Right atrium auricular region (tissue), 2 donors: ENCODE measurements around the gene IFNA1. TPM values are rescaled to one million over a fixed set of nuclear protein-coding genes. Genes with fewer than 3 reads are reported as not detected.

ENCODE experiments used
- DNase-seq: peaks from one replicate; pipeline ENCODE4 v3.0.0-alpha.2; 2019; ENCODE audit warnings: low spot score
- H3K27ac ChIP-seq, 2 donors: fragments of 200-600 bp; sonication (generic); 1 replicate in 1 of 2; 2 replicates in 1 of 2; pipeline ENCODE4 v1.5.1; 2016 to 2019
- H3K27me3 ChIP-seq, 2 donors: fragments of 200-600 bp; sonication (generic); one replicate each; pipeline versions ENCODE4 v1.5.1 to v1.6.0; 2017 to 2019
- H3K36me3 ChIP-seq: fragments of 200-600 bp; sonication (generic); one replicate; pipeline ENCODE4 v1.5.1; 2016
- H3K4me1 ChIP-seq, 2 donors: fragments of 200-600 bp; sonication (generic); one replicate each; pipeline versions ENCODE4 v1.5.1 to v1.6.0; 2017 to 2019
- H3K4me3 ChIP-seq, 2 donors: fragments of 200-600 bp; sonication (generic); 1 replicate in 1 of 2; 2 replicates in 1 of 2; pipeline ENCODE4 v1.5.1; 2017 to 2019; ENCODE audit warnings: mild to moderate bottlenecking in 1 of 2, moderate library complexity in 1 of 2
- H3K9me3 ChIP-seq, 2 donors: fragments of 200-600 bp; sonication (generic); one replicate each; pipeline ENCODE4 v1.5.1; 2019
- total RNA-seq, 2 donors: library from RNA; depleted of rRNA; stranded (reverse); fragments of >200 nt; gene quantifications; one replicate each; pipeline ENCODE4 v1.1.0, GENCODE V29; 2016
- TF ChIP-seq, protein P1 (sequence below), 2 donors: fragments of 200-600 bp; sonication (generic); IDR thresholded peaks; one replicate each; pipeline ENCODE4 v1.5.1; 2019; ENCODE audit warnings: antibody characterized with exemption in 2 of 2

IFNA1 gene
- total RNA-seq, 2 donors from 2014 or later: not detected

DNA sequence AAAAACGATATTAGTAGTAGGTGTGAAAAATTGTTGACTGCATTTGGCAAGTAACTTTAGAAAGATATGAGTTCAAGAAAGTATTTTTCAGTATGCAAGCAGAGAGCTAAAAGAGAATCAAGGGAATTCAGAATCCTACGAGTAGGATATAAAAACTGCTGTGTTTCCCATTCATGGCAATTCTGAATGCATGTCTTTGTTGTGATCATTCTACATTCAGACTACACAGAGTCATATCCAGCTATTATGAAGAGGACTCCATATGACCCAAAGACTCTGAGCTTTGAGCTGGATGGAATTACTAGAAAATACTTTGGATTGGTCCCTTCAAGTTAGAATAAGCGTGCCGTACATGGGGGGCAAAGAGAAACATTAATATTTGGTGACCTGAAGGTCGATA, 29.9 kb downstream of the IFNA1 start:
- no peaks in the 10 kb centered on the region for H3K4me1 ChIP-seq
- H3K4me3 ChIP-seq: no peak overlapping the region
- H3K9me3 ChIP-seq: no peaks in the 10 kb centered on the region
- H3K27ac ChIP-seq: no peak overlapping the region
- TF ChIP-seq, protein P1, sequence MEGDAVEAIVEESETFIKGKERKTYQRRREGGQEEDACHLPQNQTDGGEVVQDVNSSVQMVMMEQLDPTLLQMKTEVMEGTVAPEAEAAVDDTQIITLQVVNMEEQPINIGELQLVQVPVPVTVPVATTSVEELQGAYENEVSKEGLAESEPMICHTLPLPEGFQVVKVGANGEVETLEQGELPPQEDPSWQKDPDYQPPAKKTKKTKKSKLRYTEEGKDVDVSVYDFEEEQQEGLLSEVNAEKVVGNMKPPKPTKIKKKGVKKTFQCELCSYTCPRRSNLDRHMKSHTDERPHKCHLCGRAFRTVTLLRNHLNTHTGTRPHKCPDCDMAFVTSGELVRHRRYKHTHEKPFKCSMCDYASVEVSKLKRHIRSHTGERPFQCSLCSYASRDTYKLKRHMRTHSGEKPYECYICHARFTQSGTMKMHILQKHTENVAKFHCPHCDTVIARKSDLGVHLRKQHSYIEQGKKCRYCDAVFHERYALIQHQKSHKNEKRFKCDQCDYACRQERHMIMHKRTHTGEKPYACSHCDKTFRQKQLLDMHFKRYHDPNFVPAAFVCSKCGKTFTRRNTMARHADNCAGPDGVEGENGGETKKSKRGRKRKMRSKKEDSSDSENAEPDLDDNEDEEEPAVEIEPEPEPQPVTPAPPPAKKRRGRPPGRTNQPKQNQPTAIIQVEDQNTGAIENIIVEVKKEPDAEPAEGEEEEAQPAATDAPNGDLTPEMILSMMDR (IDR thresholded peaks at IDR 0.05): no peak
- no peak for DNase-seq
- H3K36me3 ChIP-seq: no peaks in the 10 kb centered on the region
- H3K27me3 ChIP-seq: no peaks in the 10 kb centered on the region

DNA sequence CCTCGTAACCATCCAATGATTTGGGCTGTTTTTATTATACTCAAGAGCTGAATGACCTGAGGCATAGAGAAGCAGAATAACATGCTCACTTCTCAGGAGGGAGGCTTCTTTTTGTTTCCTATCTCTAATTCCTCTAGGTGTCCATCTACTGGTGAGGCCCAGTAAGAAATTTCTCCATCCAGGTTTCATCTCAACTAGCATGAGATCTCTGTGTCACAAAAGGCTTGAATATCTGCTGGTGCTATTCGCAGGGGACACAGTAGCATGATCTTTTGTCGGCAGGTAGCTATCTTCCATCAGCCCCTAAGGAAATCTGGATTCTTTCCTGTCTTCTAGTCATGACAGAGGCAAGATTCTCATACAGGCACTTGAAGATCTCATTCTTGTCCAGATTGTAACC, 33.0 kb downstream of the IFNA1 start:
- Histone ChIP-seq H3K27ac (no peak overlapping the region), H3K9me3 (no peaks in the 10 kb centered on the region), H3K36me3 (no peaks in the 10 kb centered on the region), H3K4me1 (no peaks in the 10 kb centered on the region), H3K4me3 (no peak overlapping the region), H3K27me3 (no peaks in the 10 kb centered on the region)
- TF ChIP-seq, protein P1 (IDR thresholded peaks at IDR 0.05): no peak
- DNase-seq: no peak

DNA sequence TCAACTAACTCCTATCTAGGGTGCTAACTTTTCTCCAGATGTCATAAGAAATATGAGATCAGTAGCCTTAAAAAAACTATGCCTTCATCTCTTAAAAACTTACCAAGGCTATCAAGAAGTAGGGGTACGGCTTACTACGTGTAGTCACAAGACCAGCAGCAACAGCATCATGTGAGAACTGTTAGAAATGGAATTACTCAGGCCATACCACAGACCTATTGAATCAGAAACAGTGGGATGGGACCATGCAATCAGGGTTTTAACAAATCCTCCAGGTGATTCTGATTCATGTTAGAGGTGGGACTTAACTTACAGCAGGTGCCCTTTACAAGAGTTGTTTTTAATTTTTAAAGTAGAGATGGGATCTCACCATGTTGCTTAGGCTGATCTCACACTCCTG, 37.2 kb downstream of the IFNA1 start:
- H3K27me3 ChIP-seq: no peaks in the 10 kb centered on the region
- no peak overlapping the region for H3K4me3 ChIP-seq
- H3K36me3 ChIP-seq: no peaks in the 10 kb centered on the region
- DNase-seq: no peak
- H3K4me1 ChIP-seq: no peaks in the 10 kb centered on the region
- TF ChIP-seq, protein P1 (IDR thresholded peaks at IDR 0.05): no peak
- H3K27ac ChIP-seq: no peak overlapping the region
- H3K9me3 ChIP-seq: no peaks in the 10 kb centered on the region

DNA sequence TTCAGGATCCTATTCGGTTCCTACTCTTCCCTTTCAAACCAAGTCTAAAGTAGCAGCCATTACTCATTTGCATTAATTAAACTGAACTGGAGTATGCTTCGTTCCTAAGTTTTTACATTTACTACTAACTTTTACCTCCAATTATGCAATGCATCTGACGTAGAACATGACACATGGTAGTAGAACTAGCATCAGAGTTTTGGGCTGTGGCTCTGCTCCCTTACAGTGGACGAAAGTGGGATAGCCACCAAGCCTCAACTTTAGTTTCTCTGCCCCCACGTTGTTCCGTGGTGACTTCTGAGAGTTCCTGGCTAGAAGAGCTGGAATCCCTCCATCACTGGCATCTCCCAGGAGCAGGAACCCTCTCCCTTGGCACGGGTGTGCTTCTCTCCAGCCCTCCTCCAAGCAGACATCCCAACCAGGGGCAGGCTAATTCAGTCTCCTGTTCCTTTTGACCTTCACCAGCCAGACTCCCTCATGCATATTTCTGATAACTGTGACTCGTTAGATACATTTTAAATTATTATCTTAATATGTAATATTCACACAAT, 39.0 kb downstream of the IFNA1 start:
- TF ChIP-seq, protein P1 (IDR thresholded peaks at IDR 0.05): no peak
- DNase-seq: no peak
- H3K27me3 ChIP-seq: no peaks in the 10 kb centered on the region
- H3K9me3 ChIP-seq: no peaks in the 10 kb centered on the region
- H3K36me3 ChIP-seq: no peaks in the 10 kb centered on the region
- no peak overlapping the region for H3K4me3 ChIP-seq
- no peak overlapping the region for H3K27ac ChIP-seq
- H3K4me1 ChIP-seq: no peaks in the 10 kb centered on the region

DNA sequence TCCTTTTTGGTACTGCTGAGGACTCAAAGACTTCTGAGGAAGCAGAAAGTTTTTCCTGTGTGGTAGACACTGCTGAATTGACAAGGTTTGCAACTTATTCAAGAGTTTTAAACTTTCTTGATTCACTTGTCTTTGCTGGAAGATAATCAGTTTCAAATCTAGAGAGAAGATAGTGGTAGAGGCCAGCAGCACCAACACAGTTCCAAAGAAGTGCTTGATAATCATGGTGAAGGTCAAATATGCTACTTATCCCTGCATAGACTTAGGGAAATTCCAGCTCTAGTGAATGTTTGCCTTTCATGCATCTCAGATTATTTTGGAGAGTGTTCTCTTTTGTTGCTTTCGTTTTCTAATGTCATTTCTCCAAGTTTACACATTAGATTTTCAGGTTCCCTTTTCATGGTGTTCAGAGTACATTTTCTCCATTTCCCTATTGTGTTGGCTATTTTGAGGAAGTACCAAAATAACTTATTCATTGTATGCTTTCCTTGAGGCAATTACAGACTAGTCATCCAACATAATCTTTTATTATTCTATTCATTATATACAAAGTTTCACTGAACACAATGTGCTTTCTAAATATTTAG, 41.3 kb downstream of the IFNA1 start:
- Histone ChIP-seq H3K27ac (no peak overlapping the region), H3K27me3 (no peaks in the 10 kb centered on the region), H3K9me3 (no peaks in the 10 kb centered on the region), H3K4me3 (no peak overlapping the region), H3K36me3 (no peaks in the 10 kb centered on the region), H3K4me1 (no peaks in the 10 kb centered on the region)
- TF ChIP-seq, protein P1 (IDR thresholded peaks at IDR 0.05): no peak
- no peak for DNase-seq

DNA sequence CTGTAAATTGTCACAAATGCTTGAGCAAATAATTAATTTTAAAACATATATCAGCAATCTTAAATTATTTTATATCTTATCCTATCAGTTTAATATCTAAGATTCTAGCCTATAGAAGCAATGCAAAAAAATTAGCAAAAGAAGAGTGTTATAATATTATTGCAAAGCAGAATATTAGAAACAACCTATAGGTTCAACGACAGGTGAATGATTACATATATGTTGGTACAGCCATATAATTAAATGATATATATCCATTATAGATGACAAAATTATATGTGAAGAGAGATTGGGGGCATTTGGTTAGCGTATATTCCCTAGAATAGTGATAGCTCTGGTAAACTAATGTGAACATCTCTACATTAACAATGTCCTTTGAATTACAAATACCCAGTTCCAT, 42.0 kb downstream of the IFNA1 start, which contains the start of gene IFNE:
Gene IFNE (minus strand): TSS at position 101 of the 400 bp plus-strand sequence. CDS start 619 bp downstream, outside the sequence.
- H3K4me1 ChIP-seq: no peaks in the 10 kb centered on the region
- H3K27ac ChIP-seq: no peak within 1 kb of the TSS
- DNase-seq: no peak
- no peak within 1 kb of the TSS for H3K4me3 ChIP-seq
- H3K9me3 ChIP-seq: no peaks in the 10 kb centered on the region
- H3K27me3 ChIP-seq: no peaks in the 10 kb centered on the region
- H3K36me3 ChIP-seq: no peaks in the 10 kb centered on the region
- TF ChIP-seq, protein P1 (IDR thresholded peaks at IDR 0.05): no peak
